Suppressor macrophage (primary cell): Measurements from ENCODE around the gene FRRS1L.

Source experiments
- DNase-seq, 4 experiments: peaks; one replicate each; pipeline ENCODE4 v3.0.0-alpha.2; 2020 to 2022

Gene FRRS1L

DNA sequence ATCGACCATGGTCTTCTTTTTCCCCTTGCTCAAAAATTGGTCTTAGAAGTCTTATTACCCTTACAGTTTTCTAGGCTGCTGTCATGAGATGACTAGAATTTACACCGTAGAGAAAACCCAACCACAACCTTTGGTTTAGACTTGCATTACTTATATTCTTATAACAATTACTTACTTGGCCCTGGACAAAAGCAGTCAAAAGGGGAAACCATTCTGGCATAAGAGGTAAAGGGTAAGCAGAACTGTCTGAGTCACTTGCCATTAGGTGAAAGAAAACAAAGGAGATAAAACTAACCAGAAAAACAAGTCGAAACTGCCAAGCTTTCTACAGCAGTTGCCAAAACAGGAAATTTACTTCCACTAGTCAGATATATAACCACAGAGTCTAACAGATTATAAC lies 65.2 kb downstream of the FRRS1L start:
- peak in 2 of 4 experiments; percentile 13 to 19 for DNase-seq

DNA sequence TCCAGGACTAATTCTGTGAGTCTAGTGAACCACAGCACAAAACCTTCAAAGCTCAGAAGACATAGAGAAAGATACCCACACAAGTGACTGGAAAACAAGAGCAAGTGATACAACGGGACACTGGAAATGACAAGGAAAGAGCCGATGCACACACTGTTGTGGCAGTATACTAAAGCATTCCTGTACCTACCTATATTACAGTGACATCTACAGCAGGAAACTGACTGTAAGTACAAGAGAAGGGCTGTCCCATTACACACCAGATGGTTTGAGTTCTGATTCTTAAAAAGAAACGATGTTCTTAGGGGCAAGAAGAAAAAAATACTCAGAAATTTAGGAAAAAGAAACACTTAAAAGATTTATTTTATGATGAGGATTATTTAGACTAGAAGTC lies 65.8 kb downstream of the FRRS1L start:
- DNase-seq = no peak

DNA sequence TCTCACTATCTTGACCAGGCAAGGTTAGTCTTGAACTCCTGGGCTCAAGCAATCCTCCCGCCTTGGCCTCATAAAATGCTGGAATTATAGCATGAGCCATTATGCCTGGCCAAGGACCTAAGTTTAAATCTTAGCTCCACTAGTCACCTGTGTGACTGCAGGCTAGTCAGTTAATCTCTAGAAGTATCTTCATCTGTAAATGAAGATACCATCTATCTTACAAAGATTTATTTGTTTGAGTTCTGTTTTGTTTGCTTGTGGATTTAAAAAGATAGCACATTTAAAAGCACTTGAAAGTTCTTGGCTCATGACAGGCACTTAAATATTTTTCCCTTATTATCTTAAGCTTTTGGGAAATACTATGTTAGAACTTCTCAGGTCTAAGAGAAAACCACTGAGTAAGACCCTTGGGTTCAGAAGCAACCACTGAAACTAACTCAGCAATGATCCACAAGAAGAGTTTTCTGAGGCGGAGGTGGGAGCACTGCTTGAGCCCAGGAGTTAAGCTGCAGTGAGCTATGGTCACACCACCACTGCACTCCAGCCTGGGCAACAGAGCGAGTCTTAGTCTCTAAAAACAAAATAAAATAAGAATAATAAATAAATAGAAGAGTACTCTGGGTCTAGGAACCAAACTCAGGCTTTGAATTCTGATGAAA lies 66.4 kb downstream of the FRRS1L start:
- DNase-seq = no peak

DNA sequence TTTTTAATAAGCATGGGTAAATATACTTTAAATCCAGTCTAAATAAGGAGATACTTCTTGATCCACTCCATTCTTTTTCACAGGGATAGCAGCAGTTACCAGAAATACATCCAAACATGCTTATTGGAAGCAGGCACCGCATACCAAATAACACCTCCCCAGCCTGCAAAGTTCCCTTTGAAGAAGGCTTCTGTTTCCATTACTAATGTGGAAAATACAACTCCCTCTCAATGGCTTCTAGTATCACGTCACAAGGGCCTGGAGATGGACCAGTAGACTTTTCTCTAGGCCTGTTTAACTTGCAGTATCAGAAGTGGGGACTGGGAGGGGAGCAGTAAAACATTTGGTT lies 68.1 kb downstream of the FRRS1L start:
- no peak for DNase-seq

DNA sequence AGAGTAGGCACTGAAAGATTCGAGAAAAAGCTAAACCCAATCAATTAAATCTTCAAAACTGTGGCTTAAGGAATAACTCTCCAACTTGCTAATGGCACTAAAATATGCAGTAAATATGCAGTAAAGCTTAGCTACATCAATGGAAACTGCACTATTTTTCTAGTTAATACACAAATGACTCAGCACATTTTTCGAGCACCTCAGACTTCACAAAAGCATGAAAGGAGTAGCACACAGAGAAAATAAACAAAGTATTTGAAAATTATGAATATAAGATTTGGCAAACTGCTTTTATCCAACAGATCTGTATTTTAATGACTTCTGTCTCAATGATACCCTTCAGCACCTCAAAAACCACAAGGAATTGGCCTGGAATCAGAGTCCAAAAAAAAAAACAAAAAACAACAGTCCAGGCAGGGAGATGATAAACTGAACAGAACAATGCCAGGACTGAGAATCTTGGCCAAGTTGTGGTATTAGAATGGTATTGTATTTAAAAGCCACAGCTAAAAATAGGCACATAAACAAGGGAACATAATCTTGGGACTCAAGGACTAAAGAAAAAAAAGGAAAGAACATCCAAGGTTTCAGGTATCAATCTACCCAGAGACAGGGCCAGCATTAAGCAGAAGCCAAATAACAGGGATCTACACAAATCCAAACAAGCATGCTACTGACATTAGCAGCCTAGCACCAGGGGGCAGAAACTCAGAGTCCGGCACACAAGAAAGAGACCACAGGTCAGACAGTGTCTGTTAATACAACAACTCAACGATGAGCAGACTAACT lies 68.7 kb downstream of the FRRS1L start:
- DNase-seq = no peak

DNA sequence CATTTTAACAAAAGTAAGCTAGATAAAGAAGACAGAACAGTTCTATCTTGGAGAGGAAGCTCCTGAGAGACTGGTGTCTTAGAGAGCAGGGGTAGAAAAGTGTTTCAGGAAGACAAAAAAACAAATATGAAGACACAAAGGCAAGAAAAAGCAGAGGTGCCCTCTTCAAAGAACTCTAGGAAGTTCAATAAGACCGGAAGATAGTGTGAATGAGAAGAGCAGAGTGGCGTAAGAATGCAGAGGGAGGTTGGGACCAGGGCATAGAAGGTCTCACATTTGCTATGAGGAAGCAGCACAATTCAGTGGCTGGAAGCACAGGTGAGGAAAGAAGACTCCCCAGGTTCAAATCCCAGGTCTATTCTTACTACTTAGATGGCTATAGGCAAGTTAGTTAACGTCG lies 69.9 kb downstream of the FRRS1L start:
- DNase-seq = no peak

DNA sequence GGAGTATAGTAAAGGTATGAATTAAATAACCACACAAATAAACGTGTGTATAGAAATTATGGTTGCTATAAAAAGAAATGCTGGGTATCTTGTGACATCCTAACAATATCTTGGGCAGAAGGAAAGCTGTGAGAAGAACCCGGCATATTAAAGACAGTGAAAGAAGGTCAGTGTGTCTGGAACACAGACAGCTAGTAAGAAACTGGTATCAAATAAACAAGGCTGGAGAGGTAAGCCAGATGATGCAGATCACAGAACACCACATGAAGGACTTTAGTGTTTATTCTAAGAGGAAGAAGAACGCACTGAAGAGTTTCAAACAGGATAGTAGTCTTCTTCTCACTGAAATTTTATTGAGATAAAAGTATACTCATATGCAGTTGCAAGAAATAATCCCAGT lies 71.7 kb downstream of the FRRS1L start:
- no peak for DNase-seq

DNA sequence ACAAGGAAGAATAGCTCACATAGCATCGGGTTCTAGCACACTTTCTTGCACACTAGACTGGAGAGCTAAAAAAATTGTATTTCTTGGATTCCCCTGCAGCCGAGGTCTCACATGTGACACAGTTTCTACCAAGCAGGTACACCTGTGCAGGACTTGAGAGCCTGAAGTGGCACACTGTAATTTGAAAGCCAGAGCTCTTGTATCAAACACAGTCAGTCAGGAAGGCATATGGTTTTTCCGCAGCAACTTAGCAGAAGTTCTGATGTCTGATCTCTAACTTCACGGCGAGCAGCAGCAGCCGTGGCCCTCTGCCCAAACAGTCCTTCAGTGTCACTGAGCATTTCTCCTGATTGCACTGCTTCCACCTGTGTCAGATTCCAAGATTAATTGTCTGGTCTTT lies 72.8 kb downstream of the FRRS1L start:
- DNase-seq = no peak

DNA sequence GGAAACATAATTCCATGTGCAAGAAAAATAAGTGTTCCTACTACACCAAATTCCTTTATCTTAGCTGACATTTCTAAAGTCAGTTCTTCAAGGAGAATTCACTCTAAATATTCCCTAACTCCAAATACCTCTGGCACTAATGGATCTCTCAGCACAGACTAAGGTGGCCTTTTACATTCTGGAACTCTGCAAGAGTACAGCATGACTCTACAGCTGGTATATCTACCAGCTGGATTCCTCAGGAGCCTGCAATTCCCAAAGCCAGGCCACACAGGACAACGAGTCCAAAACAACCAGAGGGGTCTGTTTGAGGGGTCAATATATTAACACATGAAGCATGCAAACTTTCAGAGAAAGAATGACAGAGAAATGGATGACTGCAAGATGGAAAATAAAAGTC lies 74.5 kb downstream of the FRRS1L start:
- DNase-seq = no peak

DNA sequence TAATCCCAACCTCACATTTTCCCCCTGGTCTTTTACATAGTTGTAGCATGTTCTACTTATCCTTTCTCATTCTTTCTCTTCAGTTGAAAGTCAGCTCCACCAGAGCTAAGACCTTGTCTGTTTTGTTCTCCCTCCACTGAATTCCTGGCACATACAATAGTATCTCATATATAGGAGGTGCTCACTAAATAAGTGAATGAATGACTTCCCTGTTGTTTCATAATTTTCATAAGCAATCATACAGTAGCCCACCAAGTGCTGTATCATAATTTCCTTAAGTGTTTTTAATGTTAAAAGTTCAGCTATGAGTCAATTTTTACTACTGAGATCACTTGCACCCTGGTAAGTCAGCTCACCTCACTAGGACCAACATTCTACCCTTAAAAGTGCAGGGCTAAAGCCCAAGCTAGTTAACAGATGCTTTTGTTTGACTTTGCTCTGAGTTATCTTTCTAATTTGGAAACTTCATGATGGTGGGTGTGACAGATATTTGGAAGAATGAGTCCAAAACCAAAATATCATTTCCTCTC lies 74.9 kb downstream of the FRRS1L start:
- no peak for DNase-seq

DNA sequence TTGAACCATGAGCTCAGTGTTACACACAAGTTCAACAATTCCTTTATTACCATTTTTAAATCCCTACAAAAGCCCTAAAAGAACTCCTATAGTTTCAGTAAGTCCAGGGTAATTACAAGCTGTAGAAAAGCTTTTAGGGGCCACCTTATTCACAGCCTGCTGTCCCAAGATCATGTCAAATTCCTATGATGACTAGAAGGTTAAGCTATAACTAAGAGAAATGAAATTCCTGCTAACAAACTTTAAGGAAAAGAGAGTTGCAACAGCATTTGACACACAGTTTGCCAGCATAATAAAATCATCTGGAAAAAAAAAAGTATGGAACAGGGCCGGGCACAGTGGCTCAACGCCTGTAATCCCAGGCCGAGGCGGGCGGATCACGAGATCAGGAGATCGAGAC lies 78.8 kb downstream of the FRRS1L start:
- no peak for DNase-seq

DNA sequence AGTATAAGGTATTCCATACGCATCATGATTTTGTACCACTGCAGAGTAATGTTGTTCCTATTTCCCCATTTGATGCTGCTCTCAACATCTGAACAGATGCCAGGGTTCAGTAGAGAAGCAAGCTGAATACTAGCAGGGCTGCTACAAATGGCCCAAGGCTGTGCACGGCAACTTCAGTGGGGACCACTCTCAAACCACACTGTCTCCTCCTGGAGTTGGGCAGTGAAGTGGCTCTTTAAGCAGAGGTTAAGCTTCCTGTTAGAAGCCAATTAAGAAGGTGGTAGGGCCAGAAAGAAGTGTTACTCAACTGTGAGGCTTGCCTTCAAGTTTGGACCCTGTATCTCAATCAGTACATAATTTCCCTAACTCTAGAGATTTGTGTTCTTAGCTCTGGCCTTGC lies 79.3 kb downstream of the FRRS1L start:
- no peak for DNase-seq

DNA sequence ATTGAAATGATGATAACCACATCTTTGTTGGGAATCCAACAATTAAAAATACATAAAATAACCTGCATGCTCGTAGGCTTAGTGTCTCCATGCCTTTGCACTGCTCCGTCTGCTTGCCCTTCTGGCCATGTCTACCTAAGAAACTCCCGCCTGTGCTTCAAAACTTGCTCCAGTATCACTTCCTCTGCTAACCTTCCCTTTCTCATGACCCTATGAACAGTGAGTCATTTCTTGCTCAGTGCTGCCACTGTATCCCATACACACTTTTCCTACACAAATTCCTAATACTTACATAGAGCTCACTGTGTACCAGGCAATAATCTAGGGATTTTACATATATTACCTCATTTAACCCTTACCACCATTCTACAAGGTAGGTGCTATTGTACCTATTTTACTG lies 80.8 kb downstream of the FRRS1L start:
- peak; percentile 41 to 77 (median 68) for DNase-seq

DNA sequence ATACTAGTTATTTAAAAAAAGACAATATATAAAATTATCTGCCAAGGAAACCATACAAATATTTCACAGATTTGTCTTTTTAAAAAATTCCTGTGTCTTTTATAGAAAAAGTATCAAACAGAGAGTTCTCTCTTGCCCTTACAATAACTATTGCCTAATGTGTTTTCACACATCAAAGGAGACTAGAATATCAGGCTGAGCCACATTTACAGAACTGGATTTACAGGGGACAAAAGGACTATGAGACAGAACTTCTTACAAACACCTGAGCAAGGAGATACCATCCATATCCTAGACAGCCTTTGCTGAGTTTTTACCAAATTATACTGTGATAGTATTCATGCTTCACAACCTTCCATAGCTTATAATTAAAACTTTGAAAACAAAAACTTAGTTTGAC lies 81.5 kb downstream of the FRRS1L start:
- no peak for DNase-seq

DNA sequence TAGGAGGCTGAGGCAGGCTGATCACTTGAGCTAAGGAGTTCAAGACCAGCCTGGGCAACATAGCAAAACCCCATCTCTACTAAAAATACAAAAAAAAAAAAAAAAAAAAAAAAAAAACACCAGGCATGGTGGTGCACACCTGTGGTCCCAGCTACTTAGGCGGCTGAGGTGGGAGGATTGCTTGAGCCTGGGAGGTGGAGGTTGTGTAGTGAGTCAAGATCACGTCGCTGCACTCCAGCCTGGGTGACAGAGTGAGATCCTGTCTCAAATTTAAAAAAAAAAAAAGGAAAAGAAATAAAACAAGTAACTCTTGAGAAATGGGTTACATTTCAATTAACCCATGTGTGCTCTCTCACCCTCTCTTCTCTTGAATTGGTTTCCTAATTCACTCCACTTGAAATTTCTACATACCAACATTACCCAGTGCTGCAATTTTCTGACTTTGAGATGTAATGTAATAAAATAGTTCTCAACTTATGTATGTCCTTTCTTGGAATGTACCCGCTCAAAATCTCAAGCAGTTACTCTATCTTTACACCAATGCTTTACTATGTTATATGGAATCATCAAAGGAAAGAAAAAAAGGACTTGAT lies 83.1 kb downstream of the FRRS1L start:
- DNase-seq = no peak

DNA sequence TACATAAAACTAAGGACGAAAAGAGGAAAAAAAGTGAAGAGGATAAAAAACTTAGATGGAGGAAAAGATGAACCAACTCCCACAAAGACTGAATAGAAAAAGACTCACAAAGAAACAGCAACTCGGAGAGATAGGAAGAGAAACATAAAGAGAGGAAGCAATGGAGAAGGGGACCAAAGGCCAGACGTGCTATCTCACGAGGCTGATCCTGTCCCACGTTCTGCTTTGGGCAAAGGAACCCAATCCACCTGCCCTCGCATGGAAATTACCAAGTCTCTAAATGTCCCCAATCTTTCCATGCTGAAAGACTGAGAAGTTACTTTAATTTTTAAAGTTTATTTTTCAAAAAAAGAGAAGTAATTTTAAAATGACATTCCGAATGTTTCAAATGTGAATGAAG lies 83.9 kb downstream of the FRRS1L start:
- no peak for DNase-seq

DNA sequence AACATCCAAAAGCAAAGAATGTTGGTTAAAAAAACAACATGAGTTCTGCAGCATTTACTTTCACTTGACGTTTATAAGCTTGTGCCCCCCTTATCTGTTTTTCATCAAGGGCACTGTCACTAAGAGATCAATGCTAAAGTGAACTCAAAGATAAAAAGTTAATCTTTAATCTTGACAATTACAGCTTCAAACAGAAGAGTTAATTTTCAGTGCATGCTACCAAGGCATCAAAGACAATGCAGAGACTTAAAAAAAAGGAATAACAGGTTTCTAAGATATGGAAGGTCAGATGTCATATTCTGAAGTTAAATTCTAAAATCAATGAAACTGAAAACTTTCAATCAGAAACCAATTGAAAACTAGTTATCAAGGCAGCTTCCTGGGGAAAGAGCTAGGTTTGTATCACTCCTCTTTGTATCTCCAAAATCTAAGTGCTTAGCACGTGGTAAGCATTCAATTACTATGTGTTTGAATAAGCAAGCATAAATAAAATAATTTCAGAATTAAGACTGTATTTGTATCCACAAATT lies 84.9 kb downstream of the FRRS1L start:
- DNase-seq = no peak
